ENCODE measurements around the gene ARID1B. TPM values are rescaled to one million over a fixed set of nuclear protein-coding genes. Genes with fewer than 3 reads are reported as not detected.

Gene ARID1B
- total RNA-seq, 1 donor from 2014 or later, result 78.1 TPM

- H3K4me3 Mint-ChIP-seq (ENCODE audit: unreplicated experiment), result no peak overlapping the region
- peaks cover 22% of the 10 kb centered on the region for H3K4me1 Mint-ChIP-seq (ENCODE audit: unreplicated experiment)
- H3K36me3 Mint-ChIP-seq (ENCODE audit: unreplicated experiment), result no peaks in the 10 kb centered on the region
Measured at GRCh38 chr6:157008568-157008967, 231.4 kb downstream of the ARID1B start.

GRCh38 chr6:157012355-157012754 lies 235.2 kb downstream of the ARID1B start:
- Mint-ChIP-seq H3K9me3 (ENCODE audit: unreplicated experiment) (peaks cover 6% of the 10 kb centered on the region), H3K27ac (ENCODE audit: unreplicated experiment) (no peak overlapping the region), H3K36me3 (ENCODE audit: unreplicated experiment) (no peaks in the 10 kb centered on the region), H3K4me3 (ENCODE audit: unreplicated experiment) (no peak overlapping the region), H3K27me3 (ENCODE audit: unreplicated experiment) (no peaks in the 10 kb centered on the region), H3K4me1 (ENCODE audit: unreplicated experiment) (peaks cover 14% of the 10 kb centered on the region)
- no peak for DNase-seq (ENCODE audit: extremely low spot score, unreplicated experiment)
- TF ChIP-seq CTCF (IDR thresholded peaks at IDR 0.05), result no peak

More at GRCh38 chr6:157008568-157008967, 231.4 kb downstream of the ARID1B start:
- Mint-ChIP-seq H3K9me3 (ENCODE audit: unreplicated experiment) (peaks cover 6% of the 10 kb centered on the region), H3K27ac (ENCODE audit: unreplicated experiment) (no peak overlapping the region), H3K27me3 (ENCODE audit: unreplicated experiment) (no peaks in the 10 kb centered on the region)
- DNase-seq (ENCODE audit: extremely low spot score, unreplicated experiment), result no peak
- no peak for TF ChIP-seq CTCF (IDR thresholded peaks at IDR 0.05)

- no peaks in the 10 kb centered on the region for H3K27me3 Mint-ChIP-seq (ENCODE audit: unreplicated experiment)
- H3K4me1 Mint-ChIP-seq (ENCODE audit: unreplicated experiment), result peaks cover 18% of the 10 kb centered on the region
- no peak overlapping the region for H3K27ac Mint-ChIP-seq (ENCODE audit: unreplicated experiment)
- H3K4me3 Mint-ChIP-seq (ENCODE audit: unreplicated experiment), result no peak overlapping the region
- H3K9me3 Mint-ChIP-seq (ENCODE audit: unreplicated experiment), result peaks cover 6% of the 10 kb centered on the region
- TF ChIP-seq CTCF (IDR thresholded peaks at IDR 0.05), result no peak
- no peaks in the 10 kb centered on the region for H3K36me3 Mint-ChIP-seq (ENCODE audit: unreplicated experiment)
- DNase-seq (ENCODE audit: extremely low spot score, unreplicated experiment), result no peak
Measured at GRCh38 chr6:157013649-157014304, 236.6 kb downstream of the ARID1B start.

GRCh38 chr6:157014871-157015270 lies 237.7 kb downstream of the ARID1B start:
- no peak for DNase-seq (ENCODE audit: extremely low spot score, unreplicated experiment)
- peaks cover 6% of the 10 kb centered on the region for H3K9me3 Mint-ChIP-seq (ENCODE audit: unreplicated experiment)
- no peak overlapping the region for H3K27ac Mint-ChIP-seq (ENCODE audit: unreplicated experiment)
- H3K36me3 Mint-ChIP-seq (ENCODE audit: unreplicated experiment), result no peaks in the 10 kb centered on the region
- H3K27me3 Mint-ChIP-seq (ENCODE audit: unreplicated experiment), result no peaks in the 10 kb centered on the region
- no peak for TF ChIP-seq CTCF (IDR thresholded peaks at IDR 0.05)
- H3K4me1 Mint-ChIP-seq (ENCODE audit: unreplicated experiment), result peaks cover 29% of the 10 kb centered on the region
- no peak overlapping the region for H3K4me3 Mint-ChIP-seq (ENCODE audit: unreplicated experiment)

- Mint-ChIP-seq H3K4me3 (ENCODE audit: unreplicated experiment) (no peak overlapping the region), H3K36me3 (ENCODE audit: unreplicated experiment) (no peaks in the 10 kb centered on the region), H3K27ac (ENCODE audit: unreplicated experiment) (no peak overlapping the region), H3K27me3 (ENCODE audit: unreplicated experiment) (no peaks in the 10 kb centered on the region), H3K4me1 (ENCODE audit: unreplicated experiment) (peaks cover 28% of the 10 kb centered on the region), H3K9me3 (ENCODE audit: unreplicated experiment) (peaks cover under 1% of the 10 kb centered on the region)
- TF ChIP-seq CTCF (IDR thresholded peaks at IDR 0.05), result no peak
- no peak for DNase-seq (ENCODE audit: extremely low spot score, unreplicated experiment)
Measured at GRCh38 chr6:157017022-157017421, 239.8 kb downstream of the ARID1B start.

All from osteocyte (in vitro differentiated cells).